ENCODE measurements around the gene ATP8A1.
A peak's percentile ranks its signal among the peaks of the same experiment; 100 is the strongest.

The ATP8A1 gene

DNA sequence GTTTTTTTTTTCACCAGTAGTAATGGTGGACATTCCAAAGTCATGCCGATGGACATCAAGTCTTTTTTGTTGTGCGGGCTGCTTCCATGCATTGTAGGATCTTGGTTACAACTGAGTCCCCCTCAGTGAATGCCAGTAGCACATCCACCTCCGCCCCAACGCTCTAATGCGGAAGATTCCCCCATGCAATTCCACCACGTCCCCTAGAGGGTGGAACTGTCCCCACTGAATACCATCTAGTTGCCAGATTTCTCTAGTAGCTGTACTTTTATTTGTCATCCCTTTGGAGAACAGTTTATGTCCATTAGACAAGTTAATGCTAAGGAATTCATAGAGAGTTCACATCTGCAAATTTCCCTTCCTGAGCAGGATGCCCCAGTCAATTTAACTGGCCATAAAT lies 252.9 kb downstream of the ATP8A1 start:
- H3K27ac ChIP-seq: no peak overlapping the region
- no peak overlapping the region for H3K4me3 ChIP-seq
- no peak overlapping the region for H3K9ac ChIP-seq
- H4K20me1 ChIP-seq: peaks cover 0 to 15% (median 7%) of the 10 kb centered on the region in 11 experiments; a peak in 12 of 22 replicates
- H3K4me2 ChIP-seq: no peak overlapping the region
- H3K36me3 ChIP-seq: peaks cover 0 to 5% (median 0%) of the 10 kb centered on the region in 11 experiments; a peak in 1 of 22 replicates
- no peaks in the 10 kb centered on the region for H3K9me3 ChIP-seq (replicated peaks in 1 of 11)
- no peak for TF ChIP-seq Cebpa-rat (IDR thresholded peaks at IDR 0.05)
- H3K27me3 ChIP-seq: peaks cover 25 to 35% (median 29%) of the 10 kb centered on the region in 11 experiments
- H3K4me1 ChIP-seq: peaks cover 0 to under 1% (median 0%) of the 10 kb centered on the region in 10 experiments; a peak in 3 of 20 replicates

DNA sequence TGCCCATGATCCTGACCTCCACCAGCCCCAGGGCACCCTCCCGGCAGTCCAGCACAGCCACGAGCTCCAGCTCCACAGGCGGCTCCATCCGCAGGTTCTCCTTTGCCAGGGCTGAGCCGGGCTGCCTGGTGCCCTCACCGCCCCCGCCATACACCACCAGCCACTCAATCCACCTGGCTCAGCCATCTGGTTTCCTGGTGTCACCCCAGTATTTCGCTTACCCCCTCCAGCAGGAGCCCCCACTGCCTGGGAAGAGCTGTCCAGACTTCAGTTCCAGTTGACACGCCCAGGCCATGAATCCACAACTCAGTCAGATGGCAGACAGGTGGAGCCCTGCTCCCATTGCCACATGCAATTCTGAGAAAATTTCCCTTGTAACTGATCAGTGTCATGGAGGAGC lies 255.7 kb downstream of the ATP8A1 start:
- no peak for TF ChIP-seq Cebpa-rat (IDR thresholded peaks at IDR 0.05)
- H3K4me3 ChIP-seq: no peak overlapping the region
- H3K36me3 ChIP-seq: peaks cover 0 to 1% (median 0%) of the 10 kb centered on the region in 11 experiments; a peak in 1 of 22 replicates
- H4K20me1 ChIP-seq: peaks cover 0 to 34% (median 22%) of the 10 kb centered on the region in 11 experiments; a peak in 14 of 22 replicates
- no peak overlapping the region for H3K27ac ChIP-seq
- no peaks in the 10 kb centered on the region for H3K9me3 ChIP-seq (replicated peaks in 1 of 11)
- no peak overlapping the region for H3K9ac ChIP-seq
- peaks cover 16 to 22% (median 20%) of the 10 kb centered on the region in 10 experiments; a peak in 18 of 20 replicates for H3K4me1 ChIP-seq
- peaks cover 54 to 63% (median 58%) of the 10 kb centered on the region in 11 experiments for H3K27me3 ChIP-seq
- H3K4me2 ChIP-seq: no peak overlapping the region

DNA sequence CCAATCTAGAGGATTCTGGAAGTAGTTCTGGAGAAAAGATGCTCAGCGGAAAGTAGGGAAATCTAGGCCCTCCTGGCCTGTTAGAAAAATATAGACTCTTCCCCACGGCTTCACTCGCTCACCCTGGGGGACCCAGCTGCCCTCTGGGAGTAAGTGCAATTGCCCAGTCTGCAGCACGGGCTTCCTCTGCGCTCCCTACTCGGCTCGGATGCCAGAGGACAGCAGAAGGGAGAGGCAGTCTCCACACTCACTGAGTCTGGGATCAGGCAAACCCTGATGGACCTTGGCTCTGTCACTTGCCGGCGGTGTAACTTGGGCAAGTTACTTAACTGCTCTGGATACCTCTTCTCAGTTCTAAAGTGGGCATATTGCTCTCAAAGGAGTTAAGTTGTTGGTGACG lies 257.5 kb downstream of the ATP8A1 start:
- H3K9ac ChIP-seq: no peak overlapping the region
- TF ChIP-seq Cebpa-rat (IDR thresholded peaks at IDR 0.05): no peak
- no peaks in the 10 kb centered on the region for H3K36me3 ChIP-seq
- H4K20me1 ChIP-seq: peaks cover 0 to 36% (median 22%) of the 10 kb centered on the region in 11 experiments; a peak in 14 of 22 replicates
- H3K9me3 ChIP-seq (replicated peaks in 1 of 11): no peaks in the 10 kb centered on the region
- peaks cover 71 to 81% (median 75%) of the 10 kb centered on the region in 11 experiments for H3K27me3 ChIP-seq
- H3K4me2 ChIP-seq: no peak overlapping the region
- peaks cover 16 to 22% (median 20%) of the 10 kb centered on the region in 10 experiments; a peak in 18 of 20 replicates for H3K4me1 ChIP-seq
- H3K27ac ChIP-seq: no peak overlapping the region
- no peak overlapping the region for H3K4me3 ChIP-seq

DNA sequence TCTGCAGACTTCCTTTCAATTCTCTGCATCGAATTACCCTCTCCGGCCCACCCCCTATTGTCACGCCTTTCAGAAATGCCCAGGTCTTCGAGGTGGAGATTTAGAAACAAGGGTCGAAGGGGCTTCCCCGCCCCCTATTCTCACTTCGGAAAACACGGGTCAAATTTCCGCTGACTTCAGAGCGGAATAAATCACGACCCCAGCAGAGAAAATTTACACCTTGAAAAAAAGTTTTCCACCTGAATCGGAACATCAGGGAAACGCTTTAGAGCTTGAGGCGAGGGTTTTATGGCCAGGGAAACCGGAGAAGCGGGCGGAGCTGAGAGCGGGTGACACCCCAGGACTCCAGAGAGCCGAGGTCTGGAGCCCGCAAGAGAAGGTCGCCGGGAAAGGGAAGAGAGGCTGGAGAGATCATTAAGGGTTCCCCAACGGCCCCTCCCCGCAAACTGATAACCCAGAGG lies 258.0 kb downstream of the ATP8A1 start:
- no peaks in the 10 kb centered on the region for H3K9me3 ChIP-seq (replicated peaks in 1 of 11)
- TF ChIP-seq Cebpa-rat (IDR thresholded peaks at IDR 0.05): no peak
- H3K27ac ChIP-seq: no peak overlapping the region
- peaks cover 0 to 36% (median 22%) of the 10 kb centered on the region in 11 experiments; a peak in 14 of 22 replicates for H4K20me1 ChIP-seq
- peak overlapping the region; percentile 94 to 100 (median 99); a peak in 19 of 22 replicates for H3K4me2 ChIP-seq
- H3K27me3 ChIP-seq: peaks cover 71 to 85% (median 77%) of the 10 kb centered on the region in 11 experiments
- H3K36me3 ChIP-seq: no peaks in the 10 kb centered on the region
- H3K4me3 ChIP-seq: peak overlapping the region in 3 of 10 experiments; percentile 64 to 72 (median 68); a peak in 3 of 20 replicates
- H3K9ac ChIP-seq: no peak overlapping the region
- H3K4me1 ChIP-seq: peaks cover 16 to 22% (median 20%) of the 10 kb centered on the region in 10 experiments; a peak in 18 of 20 replicates

DNA sequence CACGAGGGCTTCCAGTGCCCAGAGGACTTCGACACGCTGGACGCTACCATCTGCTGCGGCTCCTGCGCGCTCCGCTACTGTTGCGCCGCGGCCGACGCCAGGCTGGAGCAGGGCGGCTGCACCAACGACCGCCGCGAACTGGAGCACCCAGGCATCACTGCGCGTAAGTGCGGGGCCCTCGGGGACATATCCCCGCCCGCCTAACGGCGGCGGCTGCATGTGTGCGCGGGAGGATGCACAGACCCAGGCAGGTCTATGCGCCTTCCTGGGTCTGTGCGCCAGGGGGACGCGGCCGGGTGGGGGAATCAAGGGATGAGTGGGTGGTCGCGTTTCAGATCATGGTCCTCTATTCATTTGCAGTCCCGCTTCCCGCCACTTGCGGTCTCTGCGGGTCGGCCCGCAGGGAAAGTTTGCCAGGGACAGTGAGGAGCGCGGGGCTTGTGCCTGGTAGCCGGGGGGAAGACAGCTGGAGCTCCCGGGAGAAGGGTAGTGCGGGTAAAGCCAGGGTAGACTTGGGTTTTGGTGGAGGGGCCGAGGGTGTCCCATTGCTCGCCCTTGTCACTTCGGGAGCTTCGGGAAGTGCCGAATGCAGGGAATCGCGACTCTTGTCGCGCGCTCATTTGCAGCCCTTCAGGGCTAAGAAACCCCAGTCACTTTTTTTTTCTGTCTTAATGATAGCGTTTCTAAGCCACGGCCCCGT lies 258.6 kb downstream of the ATP8A1 start:
- Histone ChIP-seq H3K4me1 (peaks cover 16 to 22% (median 20%) of the 10 kb centered on the region in 10 experiments; a peak in 18 of 20 replicates), H3K27me3 (peaks cover 71 to 85% (median 78%) of the 10 kb centered on the region in 11 experiments), H3K27ac (no peak overlapping the region), H3K9ac (peak overlapping the region in 9 of 11 experiments; percentile 26 to 67 (median 58); a peak in 15 of 22 replicates), H3K36me3 (no peaks in the 10 kb centered on the region), H3K4me2 (peak overlapping the region; percentile 94 to 100 (median 99)), H4K20me1 (peaks cover 0 to 36% (median 22%) of the 10 kb centered on the region in 11 experiments; a peak in 14 of 22 replicates), H3K4me3 (peak overlapping the region; percentile 56 to 74 (median 66)), H3K9me3 (replicated peaks in 1 of 11) (no peaks in the 10 kb centered on the region)
- TF ChIP-seq Cebpa-rat (IDR thresholded peaks at IDR 0.05): no peak

DNA sequence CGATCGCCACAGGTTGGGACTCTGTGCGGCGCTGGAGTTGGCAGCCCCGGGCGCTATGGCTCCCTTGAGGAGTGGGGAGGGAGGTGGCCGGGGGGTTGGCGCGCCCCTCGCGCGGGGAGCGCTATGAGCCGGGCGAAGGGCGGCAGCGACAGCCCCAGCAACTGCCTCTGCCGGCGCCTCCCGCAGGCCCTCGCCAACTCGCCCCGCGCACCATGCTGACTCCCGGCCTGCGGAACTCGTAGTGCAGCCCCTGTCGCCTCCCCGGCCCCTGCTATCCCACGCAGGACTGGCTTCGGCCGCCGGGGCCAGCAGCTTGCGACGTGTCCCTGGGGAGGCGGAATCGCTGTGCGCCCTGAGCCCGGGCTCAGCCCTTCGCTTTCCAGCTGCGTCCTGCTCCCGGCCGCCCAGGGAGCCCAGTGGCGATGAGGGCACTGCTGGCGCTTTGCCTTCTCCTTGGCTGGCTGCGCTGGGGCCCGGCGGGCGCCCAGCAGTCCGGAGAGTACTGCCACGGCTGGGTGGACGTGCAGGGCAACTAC lies 259.2 kb downstream of the ATP8A1 start:
- Histone ChIP-seq H3K4me3 (peak overlapping the region; percentile 56 to 74 (median 66)), H3K9ac (peak overlapping the region; percentile 26 to 67 (median 54); a peak in 20 of 22 replicates), H3K27me3 (peaks cover 71 to 84% (median 75%) of the 10 kb centered on the region in 11 experiments)

DNA sequence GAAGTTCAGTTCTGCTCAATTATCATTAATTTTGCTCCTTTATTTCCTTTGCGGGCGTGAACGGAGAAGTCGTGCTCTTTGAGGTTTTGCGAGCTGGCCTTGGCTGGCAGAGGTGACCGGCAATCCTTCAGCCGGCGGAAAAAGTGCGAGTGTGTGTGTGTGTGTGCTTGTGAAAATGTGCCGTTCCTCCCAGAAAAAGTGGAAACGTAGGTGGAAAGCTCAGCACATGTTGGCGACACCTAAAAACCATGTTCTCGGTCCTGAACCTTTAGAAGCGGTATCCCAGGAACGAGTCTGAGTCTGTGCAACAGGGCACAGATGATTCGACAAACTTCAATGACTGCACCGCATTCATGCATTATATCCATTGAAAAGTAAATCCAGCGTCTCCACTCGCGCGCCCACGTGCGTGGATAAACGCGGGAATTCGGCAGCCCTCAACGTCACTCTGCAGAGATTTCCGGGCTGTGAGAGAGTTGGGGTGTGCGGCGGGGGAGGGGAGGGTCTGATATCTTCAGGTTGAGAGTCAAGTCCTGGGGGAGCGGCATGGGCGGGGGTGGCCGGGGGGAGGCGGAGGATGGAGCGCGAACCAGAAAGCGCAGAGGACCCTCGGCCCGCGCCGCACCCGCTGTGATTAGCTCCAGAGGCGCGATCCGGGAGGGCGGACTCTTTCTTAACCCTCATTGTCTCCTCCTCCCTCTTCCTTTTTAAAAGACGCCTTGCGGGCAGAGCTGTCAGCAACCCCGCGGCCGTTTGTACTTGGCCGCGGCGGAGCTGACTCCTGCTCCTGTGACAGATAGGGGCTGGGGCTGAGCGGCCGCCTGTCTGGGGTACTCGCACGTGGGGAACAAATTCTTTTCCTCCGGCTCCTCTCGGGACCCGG lies 259.9 kb downstream of the ATP8A1 start, which contains the start of gene SHISA3:
SHISA3 (plus strand) TSS at position 737 of the 883 bp plus-strand sequence. CDS start 569 bp downstream, outside the sequence.
- peak within 1 kb of the TSS; percentile 26 to 67 (median 54); a peak in 20 of 22 replicates for H3K9ac ChIP-seq
- TF ChIP-seq Cebpa-rat (IDR thresholded peaks at IDR 0.05): no peak
- H3K4me3 ChIP-seq: peak within 1 kb of the TSS; percentile 56 to 74 (median 66)
- no peak within 1 kb of the TSS for H3K27ac ChIP-seq
- peaks cover 0 to 36% (median 22%) of the 10 kb centered on the region in 11 experiments; a peak in 14 of 22 replicates for H4K20me1 ChIP-seq
- peaks cover 71 to 81% (median 74%) of the 10 kb centered on the region in 11 experiments for H3K27me3 ChIP-seq
- H3K36me3 ChIP-seq: no peaks in the 10 kb centered on the region
- H3K9me3 ChIP-seq (replicated peaks in 1 of 11): no peaks in the 10 kb centered on the region
- peaks cover 16 to 22% (median 20%) of the 10 kb centered on the region in 10 experiments; a peak in 18 of 20 replicates for H3K4me1 ChIP-seq
- peak within 1 kb of the TSS; percentile 94 to 100 (median 99) for H3K4me2 ChIP-seq

More for the DNA sequence above, 259.2 kb downstream of the ATP8A1 start:
- Histone ChIP-seq H3K4me1 (peaks cover 16 to 22% (median 20%) of the 10 kb centered on the region in 10 experiments; a peak in 18 of 20 replicates), H3K9me3 (replicated peaks in 1 of 11) (no peaks in the 10 kb centered on the region), H3K27ac (no peak overlapping the region), H3K36me3 (no peaks in the 10 kb centered on the region), H4K20me1 (peaks cover 0 to 36% (median 22%) of the 10 kb centered on the region in 11 experiments; a peak in 14 of 22 replicates), H3K4me2 (peak overlapping the region; percentile 94 to 100 (median 99))
- no peak for TF ChIP-seq Cebpa-rat (IDR thresholded peaks at IDR 0.05)

DNA sequence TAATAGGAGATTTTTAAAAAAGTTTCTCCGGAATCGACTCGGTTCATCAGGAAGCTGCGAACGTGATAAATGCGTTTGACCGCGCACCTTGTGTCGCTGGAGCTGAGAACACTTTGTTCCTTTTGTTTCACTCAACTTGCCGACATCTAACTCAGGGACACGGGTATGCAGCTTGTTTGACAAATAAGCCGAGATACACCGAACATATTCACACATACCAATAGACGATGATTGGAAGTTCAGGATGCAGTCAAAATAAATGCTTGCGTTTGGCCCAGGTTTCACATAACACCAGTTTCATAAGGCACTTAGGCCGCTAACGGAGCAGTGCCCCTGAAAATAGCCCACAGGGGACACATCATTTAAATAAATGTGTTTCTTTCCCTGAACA lies 260.5 kb downstream of the ATP8A1 start:
- peaks cover 69 to 77% (median 70%) of the 10 kb centered on the region in 11 experiments for H3K27me3 ChIP-seq

More for the DNA sequence above, 260.5 kb downstream of the ATP8A1 start:
- Histone ChIP-seq H3K9me3 (replicated peaks in 1 of 11) (no peaks in the 10 kb centered on the region), H3K36me3 (no peaks in the 10 kb centered on the region), H3K4me2 (peak overlapping the region in 10 of 11 experiments; percentile 94 to 100 (median 99); a peak in 15 of 22 replicates), H3K27ac (no peak overlapping the region), H3K9ac (no peak overlapping the region), H3K4me3 (peak overlapping the region in 5 of 10 experiments; percentile 63 to 72 (median 66); a peak in 9 of 20 replicates), H4K20me1 (peaks cover 0 to 35% (median 22%) of the 10 kb centered on the region in 11 experiments; a peak in 14 of 22 replicates), H3K4me1 (peaks cover 16 to 22% (median 20%) of the 10 kb centered on the region in 10 experiments; a peak in 18 of 20 replicates)
- TF ChIP-seq Cebpa-rat (IDR thresholded peaks at IDR 0.05): no peak
